DMS53 (cell line): ENCODE results near the gene C5AR2.
"Not testable (repeated sequence)": the region's sequence is repeated elsewhere in the genome, so short reads cannot be mapped to it uniquely, and the experiment has no call there.

ENCODE experiments used
- DNase-seq: peaks from one replicate; lab custom pipeline; 2025; lab: John Stamatoyannopoulos, UW

The C5AR2 gene

GRCh38 chr19:47387623-47388022 is 55.6 kb downstream of the C5AR2 start:
- not testable (repeated sequence) for DNase-seq

DNA sequence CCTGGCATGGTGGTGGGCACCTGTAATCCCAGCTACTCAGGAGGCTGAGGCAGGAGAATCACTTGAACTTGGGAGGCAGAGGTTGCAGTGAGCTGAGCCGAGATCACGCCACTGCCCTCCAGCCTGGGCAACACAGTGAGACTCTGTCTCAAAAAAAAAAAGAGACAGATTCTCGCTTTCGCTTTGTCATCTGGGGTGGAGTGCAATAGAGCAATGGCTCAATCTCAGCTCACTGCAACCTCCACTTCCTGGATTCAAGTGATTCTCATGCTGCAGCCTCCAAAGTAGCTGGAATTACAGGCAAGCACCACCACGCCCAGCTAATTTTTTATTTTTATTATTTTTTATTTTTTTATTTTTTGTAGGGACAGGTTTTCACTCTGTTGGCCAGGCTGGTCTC is 56.7 kb downstream of the C5AR2 start:
- not testable (repeated sequence) for DNase-seq

- peak; percentile 59 for DNase-seq
Observed at GRCh38 chr19:47389150-47389556, 57.2 kb downstream of the C5AR2 start.

- no peak for DNase-seq
Observed at GRCh38 chr19:47390533-47391488, 58.8 kb downstream of the C5AR2 start.

DNA sequence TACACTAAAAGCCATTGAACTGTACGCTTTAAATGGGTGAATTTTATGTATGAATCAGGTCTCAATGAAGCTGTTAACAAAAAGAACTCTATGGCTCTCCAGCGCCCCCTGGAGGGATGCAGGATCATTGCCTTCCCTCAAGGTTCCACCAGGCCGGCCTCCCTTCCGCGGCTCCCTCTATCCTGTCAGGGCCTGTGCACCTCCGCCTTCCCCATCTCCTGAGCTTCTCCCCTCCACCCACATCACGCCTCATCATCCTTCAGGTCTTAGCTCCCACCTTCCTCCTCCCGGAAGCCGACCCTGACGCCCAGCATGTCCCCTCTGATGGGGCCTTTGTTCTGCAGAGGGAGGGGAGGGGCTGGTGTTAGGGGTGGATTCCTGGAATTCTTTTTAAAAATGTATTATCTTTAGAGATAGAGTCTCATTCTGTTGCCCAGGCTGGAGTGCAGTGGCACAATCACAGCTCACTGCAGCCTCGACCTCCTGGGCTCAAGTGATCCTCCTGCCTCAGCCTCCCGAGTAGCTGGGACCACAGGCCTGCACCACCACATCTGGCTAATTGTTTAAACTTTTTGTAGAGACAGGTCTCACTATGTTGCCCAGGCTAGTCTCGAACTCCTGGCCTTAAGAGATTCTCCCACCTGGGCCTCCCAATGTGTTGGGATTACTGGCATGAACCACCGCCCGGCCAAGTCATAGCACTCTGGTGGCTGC is 59.7 kb downstream of the C5AR2 start:
- peak; percentile 81 for DNase-seq
